Osteocyte (in vitro differentiated cells): Measurements from ENCODE around the gene C19orf12. TPM values are rescaled to one million over a fixed set of nuclear protein-coding genes. Genes with fewer than 3 reads are reported as not detected.
A peak's percentile ranks its signal among the peaks of the same experiment; 100 is the strongest.

Experiments used
- DNase-seq: peaks from one replicate; pipeline ENCODE4 v3.0.0; 2021; ENCODE audit warnings: mixed read lengths; ENCODE audit not compliant: unreplicated experiment; ENCODE audit errors: extremely low spot score
- H3K27ac Mint-ChIP-seq: one replicate; pipeline ENCODE4 v1.8.0; 2021; ENCODE audit warnings: mild to moderate bottlenecking, mixed read lengths; ENCODE audit not compliant: unreplicated experiment
- H3K27me3 Mint-ChIP-seq: one replicate; pipeline ENCODE4 v1.8.0; 2021; ENCODE audit warnings: mixed read lengths; ENCODE audit not compliant: unreplicated experiment
- H3K36me3 Mint-ChIP-seq: one replicate; pipeline ENCODE4 v1.8.0; 2021; ENCODE audit warnings: mixed read lengths; ENCODE audit not compliant: unreplicated experiment
- H3K4me1 Mint-ChIP-seq: one replicate; pipeline ENCODE4 v1.8.0; 2021; ENCODE audit warnings: mixed read lengths; ENCODE audit not compliant: unreplicated experiment
- H3K4me3 Mint-ChIP-seq: one replicate; pipeline ENCODE4 v1.8.0; 2021; ENCODE audit warnings: mild to moderate bottlenecking, moderate library complexity, mixed read lengths; ENCODE audit not compliant: unreplicated experiment
- H3K9me3 Mint-ChIP-seq: one replicate; pipeline ENCODE4 v1.8.0; 2021; ENCODE audit warnings: mixed read lengths; ENCODE audit not compliant: unreplicated experiment
- total RNA-seq: library from RNA; stranded (reverse); gene quantifications from 2 replicates; pipeline ENCODE4 v1.2.1, GENCODE V29; 2021
- TF ChIP-seq, protein P1 (sequence below): fragments of 200-600 bp; sonication (generic); IDR thresholded peaks from 2 replicates; pipeline ENCODE4 v1.5.0; 2021; ENCODE audit warnings: antibody characterized with exemption, mild to moderate bottlenecking, moderate library complexity

The C19orf12 gene
- total RNA-seq, 1 donor from 2014 or later, result 42.7 TPM

DNA sequence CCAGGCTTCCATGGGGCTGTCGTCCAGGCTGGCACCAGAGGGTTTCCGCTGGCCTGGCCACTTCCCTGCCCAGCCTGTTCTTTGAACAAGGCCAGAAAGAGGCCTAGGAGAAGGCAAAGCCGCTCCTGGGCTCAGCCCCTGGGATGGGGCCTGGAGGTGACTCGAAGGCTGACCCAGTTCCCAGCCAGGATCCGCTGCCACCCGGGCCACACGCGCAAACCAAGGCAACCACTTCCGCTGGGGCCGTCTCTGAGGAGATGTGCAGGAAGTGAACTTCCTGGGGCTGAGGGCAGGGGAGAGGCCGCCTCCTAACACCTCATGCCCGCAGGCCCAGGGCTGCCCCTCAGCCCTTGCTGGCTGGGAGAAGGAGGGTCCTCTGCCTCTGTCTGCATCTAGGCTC lies 34.6 kb downstream of the C19orf12 start:
- H3K4me3 Mint-ChIP-seq, result no peak overlapping the region
- H3K9me3 Mint-ChIP-seq, result no peaks in the 10 kb centered on the region
- DNase-seq, result no peak
- no peak overlapping the region for H3K27ac Mint-ChIP-seq
- H3K36me3 Mint-ChIP-seq, result peaks cover 12% of the 10 kb centered on the region
- peaks cover 32% of the 10 kb centered on the region for H3K4me1 Mint-ChIP-seq
- TF ChIP-seq, protein P1, sequence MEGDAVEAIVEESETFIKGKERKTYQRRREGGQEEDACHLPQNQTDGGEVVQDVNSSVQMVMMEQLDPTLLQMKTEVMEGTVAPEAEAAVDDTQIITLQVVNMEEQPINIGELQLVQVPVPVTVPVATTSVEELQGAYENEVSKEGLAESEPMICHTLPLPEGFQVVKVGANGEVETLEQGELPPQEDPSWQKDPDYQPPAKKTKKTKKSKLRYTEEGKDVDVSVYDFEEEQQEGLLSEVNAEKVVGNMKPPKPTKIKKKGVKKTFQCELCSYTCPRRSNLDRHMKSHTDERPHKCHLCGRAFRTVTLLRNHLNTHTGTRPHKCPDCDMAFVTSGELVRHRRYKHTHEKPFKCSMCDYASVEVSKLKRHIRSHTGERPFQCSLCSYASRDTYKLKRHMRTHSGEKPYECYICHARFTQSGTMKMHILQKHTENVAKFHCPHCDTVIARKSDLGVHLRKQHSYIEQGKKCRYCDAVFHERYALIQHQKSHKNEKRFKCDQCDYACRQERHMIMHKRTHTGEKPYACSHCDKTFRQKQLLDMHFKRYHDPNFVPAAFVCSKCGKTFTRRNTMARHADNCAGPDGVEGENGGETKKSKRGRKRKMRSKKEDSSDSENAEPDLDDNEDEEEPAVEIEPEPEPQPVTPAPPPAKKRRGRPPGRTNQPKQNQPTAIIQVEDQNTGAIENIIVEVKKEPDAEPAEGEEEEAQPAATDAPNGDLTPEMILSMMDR, result no peak
- no peaks in the 10 kb centered on the region for H3K27me3 Mint-ChIP-seq

- DNase-seq, result no peak
These were observed 35.4 kb downstream of the C19orf12 start for GRCh38 chr19:29679598-29680210.

GRCh38 chr19:29678484-29679106 lies 36.5 kb downstream of the C19orf12 start:
- DNase-seq, result no peak
- H3K36me3 Mint-ChIP-seq, result peaks cover 15% of the 10 kb centered on the region
- TF ChIP-seq, protein P1, result no peak
- H3K4me1 Mint-ChIP-seq, result peaks cover 27% of the 10 kb centered on the region
- H3K27me3 Mint-ChIP-seq, result no peaks in the 10 kb centered on the region
- H3K9me3 Mint-ChIP-seq, result no peaks in the 10 kb centered on the region
- H3K27ac Mint-ChIP-seq, result no peak overlapping the region
- no peak overlapping the region for H3K4me3 Mint-ChIP-seq

More at GRCh38 chr19:29679598-29680210, 35.4 kb downstream of the C19orf12 start:
- TF ChIP-seq, protein P1, result no peak
- Mint-ChIP-seq H3K9me3 (no peaks in the 10 kb centered on the region), H3K36me3 (peaks cover 12% of the 10 kb centered on the region), H3K4me1 (peaks cover 27% of the 10 kb centered on the region), H3K4me3 (no peak overlapping the region), H3K27ac (peak overlapping the region; percentile 31), H3K27me3 (no peaks in the 10 kb centered on the region)

GRCh38 chr19:29677001-29677817 lies 37.9 kb downstream of the C19orf12 start:
- DNase-seq, result no peak
- H3K27me3 Mint-ChIP-seq, result no peaks in the 10 kb centered on the region
- no peaks in the 10 kb centered on the region for H3K9me3 Mint-ChIP-seq
- TF ChIP-seq, protein P1, result no peak
- H3K4me1 Mint-ChIP-seq, result peaks cover 31% of the 10 kb centered on the region
- no peak overlapping the region for H3K4me3 Mint-ChIP-seq
- peaks cover 20% of the 10 kb centered on the region for H3K36me3 Mint-ChIP-seq
- H3K27ac Mint-ChIP-seq, result no peak overlapping the region

DNA sequence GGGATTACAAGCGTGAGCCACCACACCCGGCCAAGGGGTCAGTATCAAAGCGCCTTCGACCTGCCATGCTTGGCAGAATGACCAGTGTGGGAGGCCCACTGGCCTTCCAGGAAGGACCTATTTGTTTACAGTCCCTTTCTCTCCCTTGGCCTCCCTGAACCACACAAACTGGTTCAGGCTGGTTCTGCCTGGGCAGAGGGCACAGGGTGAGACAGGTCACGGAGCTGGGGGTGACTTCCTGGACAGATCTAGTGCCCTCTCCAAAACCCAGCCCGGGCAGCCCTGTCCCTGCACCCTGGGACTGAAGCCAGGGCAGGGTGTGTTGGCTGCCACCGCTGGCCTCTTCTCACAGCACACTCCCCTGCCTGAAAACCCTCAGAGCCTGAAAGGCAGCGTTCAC lies 38.5 kb downstream of the C19orf12 start:
- Mint-ChIP-seq H3K4me3 (no peak overlapping the region), H3K27ac (no peak overlapping the region), H3K9me3 (no peaks in the 10 kb centered on the region), H3K27me3 (no peaks in the 10 kb centered on the region), H3K4me1 (peaks cover 30% of the 10 kb centered on the region), H3K36me3 (peaks cover 24% of the 10 kb centered on the region)
- no peak for DNase-seq
- TF ChIP-seq, protein P1, result no peak
